ENCODE data around the gene CSMD2.
"Not testable (repeated sequence)": the region's sequence is repeated elsewhere in the genome, so short reads cannot be mapped to it uniquely, and the experiment has no call there.

Gene CSMD2

DNA sequence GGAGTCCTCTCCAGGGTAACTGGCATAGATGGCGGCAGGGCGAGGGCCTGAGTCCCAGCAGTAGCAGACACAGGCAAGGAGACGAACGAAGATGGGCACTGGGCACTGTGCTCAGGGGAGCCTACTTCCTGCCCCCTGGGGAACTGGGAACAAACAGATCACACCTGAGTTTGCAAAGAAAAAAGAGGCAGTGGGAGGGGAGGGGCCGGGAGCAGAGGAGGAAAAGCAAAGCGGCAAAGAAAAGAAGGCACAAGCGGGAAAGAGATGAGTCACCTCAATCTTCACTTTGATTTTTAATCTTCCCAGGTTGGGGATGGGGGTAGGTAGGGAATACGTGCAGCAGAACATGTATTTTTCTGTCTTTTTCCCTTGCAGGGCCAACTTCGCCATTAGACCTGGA is 648.6 kb downstream of the CSMD2 start:
- no peak for DNase-seq

GRCh38 chr1:33515607-33516006 is 649.4 kb downstream of the CSMD2 start:
- DNase-seq: no peak

GRCh38 chr1:33515112-33515511 is 649.9 kb downstream of the CSMD2 start:
- DNase-seq: no peak

- no peak for DNase-seq
Observed at GRCh38 chr1:33512226-33513011, 652.6 kb downstream of the CSMD2 start.

DNA sequence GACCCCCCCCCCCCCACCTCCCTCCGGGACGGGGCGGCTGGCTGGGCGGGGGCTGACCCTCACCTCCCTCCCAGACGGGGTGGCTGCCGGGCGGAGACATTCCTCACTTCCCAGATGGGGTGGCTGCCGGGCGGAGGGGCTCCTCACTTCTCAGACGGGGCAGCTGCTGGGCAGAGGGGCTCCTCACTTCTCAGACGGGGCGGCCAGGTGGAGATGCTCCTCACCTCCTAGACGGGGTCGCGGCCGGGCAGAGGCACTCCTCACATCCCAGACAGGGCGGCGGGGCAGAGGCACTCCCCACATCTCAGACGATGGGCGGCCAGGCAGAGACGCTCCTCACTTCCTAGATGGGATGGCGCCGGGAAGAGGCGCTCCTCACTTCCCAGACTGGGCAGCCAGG is 655.8 kb downstream of the CSMD2 start:
- not testable (repeated sequence) for DNase-seq

GRCh38 chr1:33508151-33508550 is 656.9 kb downstream of the CSMD2 start:
- no peak for DNase-seq

- DNase-seq: no peak
Observed at GRCh38 chr1:33507661-33508060, 657.4 kb downstream of the CSMD2 start.

GRCh38 chr1:33503506-33503905 is 661.5 kb downstream of the CSMD2 start:
- DNase-seq: no peak

DNA sequence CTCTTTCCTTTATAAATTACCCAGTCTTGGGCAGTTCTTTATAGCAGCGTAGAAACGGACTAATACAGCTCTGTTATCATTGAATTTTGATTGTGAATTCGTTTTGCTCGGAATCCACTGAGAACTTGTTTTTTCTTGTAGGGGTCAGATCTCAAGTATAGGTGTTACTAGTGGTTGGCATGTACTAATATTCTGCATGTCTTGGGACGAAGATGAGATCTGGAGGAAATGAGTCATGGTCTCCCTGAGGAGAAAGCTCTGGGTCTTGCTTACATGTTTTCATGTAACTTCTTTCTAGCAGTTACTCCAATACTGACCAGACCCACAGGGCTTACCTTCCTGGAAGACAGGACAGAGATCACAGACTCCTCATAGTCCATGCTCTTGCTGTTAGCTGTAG is 662.3 kb downstream of the CSMD2 start:
- no peak for DNase-seq

DNA sequence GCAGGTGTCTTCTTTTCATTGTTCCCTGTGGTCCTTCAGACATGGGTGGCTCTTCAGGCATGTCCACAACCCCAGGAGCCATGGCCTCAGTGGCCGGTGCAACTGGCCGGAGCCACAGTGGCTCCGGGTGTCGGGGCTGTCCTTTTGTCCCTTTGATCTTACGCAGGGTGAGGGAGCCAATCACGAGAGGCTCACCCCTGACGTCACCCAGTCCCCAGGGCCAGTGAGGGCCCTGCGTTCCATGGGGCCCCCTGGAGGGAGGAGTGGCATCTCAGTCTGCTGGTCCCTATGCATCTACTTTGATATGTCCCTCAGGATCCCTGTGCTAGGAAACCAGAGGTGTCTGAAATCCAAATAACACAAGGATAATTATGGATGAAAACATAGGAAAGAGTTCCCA is 663.3 kb downstream of the CSMD2 start:
- no peak for DNase-seq

DNA sequence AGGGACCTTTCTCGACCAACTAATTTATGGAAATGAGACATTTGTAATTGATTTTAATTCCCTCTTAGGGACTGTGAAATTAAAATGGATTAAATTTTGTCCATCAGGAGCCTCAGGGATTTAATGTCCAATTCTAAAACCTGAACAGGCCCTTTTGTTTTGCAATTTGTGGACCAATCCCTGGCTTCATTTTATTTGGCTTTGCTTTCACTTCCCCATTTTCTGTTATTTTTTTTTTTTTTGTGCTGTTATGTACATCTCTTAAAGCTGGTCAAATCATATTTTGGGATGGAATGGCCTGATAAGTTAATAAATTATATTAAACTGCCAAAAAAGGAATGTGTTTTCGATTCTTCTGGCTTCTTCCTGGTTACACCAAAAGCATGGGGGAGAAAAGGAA is 663.7 kb downstream of the CSMD2 start:
- no peak for DNase-seq

- DNase-seq: no peak
Observed at GRCh38 chr1:33500547-33500946, 664.5 kb downstream of the CSMD2 start.

DNA sequence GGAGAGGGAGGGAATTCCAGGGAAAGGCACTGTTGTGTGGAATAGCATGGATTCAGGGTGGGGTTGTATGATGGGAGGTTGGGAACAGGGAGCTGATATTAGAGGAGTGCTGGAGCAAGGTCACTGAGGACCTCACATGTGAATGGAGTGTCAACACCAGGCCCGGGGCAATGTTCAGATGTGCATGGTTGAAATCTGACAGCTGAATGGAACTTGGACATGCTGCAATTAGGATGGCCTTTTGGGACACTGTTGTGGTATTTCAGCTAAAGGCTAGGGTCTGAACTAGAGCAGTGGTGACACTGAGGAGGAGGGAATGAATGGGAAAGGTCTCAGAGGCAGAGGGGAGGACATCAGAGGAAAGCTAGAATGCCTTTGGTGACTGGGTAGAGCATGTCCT is 667.6 kb downstream of the CSMD2 start:
- DNase-seq: no peak

DNA sequence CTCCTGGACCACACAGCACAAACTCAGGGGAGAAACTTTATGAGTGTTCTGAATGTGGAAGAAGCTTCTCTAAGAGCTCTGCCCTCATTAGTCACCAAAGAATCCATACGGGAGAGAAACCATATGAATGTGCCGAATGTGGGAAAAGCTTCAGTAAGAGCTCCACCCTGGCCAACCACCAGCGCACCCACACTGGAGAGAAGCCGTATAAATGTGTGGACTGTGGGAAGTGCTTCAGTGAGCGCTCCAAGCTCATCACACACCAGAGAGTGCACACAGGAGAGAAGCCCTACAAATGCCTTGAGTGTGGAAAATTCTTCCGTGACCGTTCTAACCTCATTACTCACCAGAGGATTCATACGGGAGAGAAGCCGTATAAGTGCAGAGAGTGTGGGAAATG is 670.1 kb downstream of the CSMD2 start:
- DNase-seq: no peak

GRCh38 chr1:33488624-33489023 is 676.4 kb downstream of the CSMD2 start:
- DNase-seq: no peak

DNA sequence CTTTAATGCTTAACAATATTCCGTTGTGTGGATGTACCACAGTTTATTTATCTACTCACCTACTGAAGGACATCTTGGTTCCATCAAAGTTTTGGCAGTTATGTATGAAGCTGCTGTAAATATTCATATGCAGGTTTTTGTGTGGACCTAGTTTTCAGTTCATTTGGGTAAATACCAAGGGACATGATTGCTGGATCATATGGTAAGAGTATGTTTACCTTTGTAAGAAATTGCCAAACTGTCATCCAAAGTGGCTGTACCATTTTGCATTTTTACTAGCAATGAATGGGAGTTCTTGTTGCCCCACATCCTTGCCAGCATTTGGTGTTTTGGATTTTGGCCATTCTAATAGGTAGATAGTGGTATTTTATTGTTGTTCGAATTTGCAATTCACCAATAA is 682.6 kb downstream of the CSMD2 start:
- no peak for DNase-seq

GRCh38 chr1:33477451-33477850 is 687.6 kb downstream of the CSMD2 start:
- no peak for DNase-seq

GRCh38 chr1:33473900-33474299 is 691.1 kb downstream of the CSMD2 start:
- DNase-seq: no peak

DNA sequence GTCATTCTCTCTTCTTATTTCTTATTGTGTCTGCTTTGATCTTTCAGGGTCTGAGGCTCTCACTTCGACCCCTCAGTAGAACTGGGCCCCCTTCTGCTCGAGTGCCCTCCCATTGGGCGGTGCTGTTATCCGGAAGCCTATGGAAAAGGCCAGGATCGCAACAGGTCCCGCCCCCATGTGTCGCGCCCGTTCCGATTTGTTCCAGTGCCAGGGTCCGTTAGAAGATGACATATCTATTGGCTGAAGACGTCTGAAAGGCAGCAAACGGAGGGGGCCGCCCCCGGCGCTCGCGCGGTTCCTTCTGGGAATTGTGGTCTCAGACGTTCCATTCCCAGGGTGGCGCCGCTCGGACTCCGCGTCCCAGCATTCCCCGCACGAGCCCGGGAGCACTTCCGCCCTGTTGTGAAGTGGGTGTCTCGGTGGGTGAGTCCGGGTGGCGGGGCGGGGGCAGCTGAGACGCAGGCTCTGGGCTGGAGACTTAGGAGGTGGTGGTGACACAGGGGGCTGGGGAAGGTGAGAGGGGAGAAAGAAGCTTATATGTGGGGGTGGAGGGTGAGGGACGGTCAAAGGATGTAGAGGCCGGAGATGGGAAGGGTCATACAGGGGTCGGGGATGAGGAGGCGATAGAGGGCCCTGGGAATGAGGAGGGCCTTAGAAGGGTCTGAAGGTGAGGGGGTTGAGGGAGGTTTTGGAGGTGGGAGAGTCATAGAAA is 692.6 kb downstream of the CSMD2 start, which contains the start of gene ZSCAN20:
TSS of gene ZSCAN20 (plus strand) at position 377 of the 712 bp plus-strand sequence. CDS start 6,644 bp downstream, outside the sequence.
- peak; percentile 92 for DNase-seq

GRCh38 chr1:33471416-33471815 is 693.6 kb downstream of the CSMD2 start:
- DNase-seq: no peak

- DNase-seq: peak; percentile 69
Observed at GRCh38 chr1:33470495-33471012, 694.5 kb downstream of the CSMD2 start.

GRCh38 chr1:33469691-33470090 is 695.3 kb downstream of the CSMD2 start:
- no peak for DNase-seq

DNA sequence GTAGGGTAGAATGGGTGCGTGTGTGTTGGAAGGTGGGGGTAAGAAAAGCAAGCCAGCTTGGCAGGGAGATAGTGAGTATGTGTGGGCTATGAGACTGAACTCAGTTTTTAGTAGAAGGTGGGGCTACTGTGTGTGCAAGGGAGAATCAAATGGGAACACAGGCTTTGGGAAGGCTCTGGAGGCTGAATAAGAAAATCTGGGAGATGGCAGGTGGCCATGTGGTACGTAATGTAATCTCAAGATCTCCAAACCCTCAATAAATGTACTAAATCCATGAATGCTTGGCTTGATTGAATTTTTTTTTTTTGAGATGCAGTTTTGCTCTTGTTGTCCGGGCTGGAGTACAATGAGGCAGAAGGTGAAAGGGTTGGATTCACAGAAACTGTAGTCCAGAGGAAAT is 696.1 kb downstream of the CSMD2 start:
- no peak for DNase-seq

GRCh38 chr1:33468531-33468930 is 696.5 kb downstream of the CSMD2 start:
- no peak for DNase-seq
